Activated T-cell treated with anti-CD3 and anti-CD28 coated beads, Interleukin-2, amount 50 U/mL, for 24 hours (primary cell): Measurements from ENCODE around the gene PLA2G6.
"Not testable (repeated sequence)": the region's sequence is repeated elsewhere in the genome, so short reads cannot be mapped to it uniquely, and the experiment has no call there.

Experiments used
- DNase-seq: peaks from one replicate; pipeline ENCODE4 v3.0.0-alpha.2; 2020
- H3K27ac Mint-ChIP-seq: 2 replicates; pipeline ENCODE4 v1.8.0; 2020; ENCODE audit warnings: mild to moderate bottlenecking, mixed read lengths
- H3K27me3 Mint-ChIP-seq: 2 replicates; pipeline ENCODE4 v1.8.0; 2020; ENCODE audit warnings: mixed read lengths
- H3K36me3 Mint-ChIP-seq: 2 replicates; pipeline ENCODE4 v1.8.0; 2020; ENCODE audit warnings: low read depth, mixed read lengths
- H3K4me1 Mint-ChIP-seq: 2 replicates; pipeline ENCODE4 v1.8.0; 2020; ENCODE audit warnings: low read depth, mixed read lengths
- H3K4me3 Mint-ChIP-seq: 2 replicates; pipeline ENCODE4 v1.8.0; 2020; ENCODE audit warnings: mild to moderate bottlenecking, moderate library complexity, mixed read lengths
- H3K9me3 Mint-ChIP-seq: 2 replicates; pipeline ENCODE4 v1.8.0; 2020; ENCODE audit warnings: mixed read lengths

PLA2G6 gene

DNA sequence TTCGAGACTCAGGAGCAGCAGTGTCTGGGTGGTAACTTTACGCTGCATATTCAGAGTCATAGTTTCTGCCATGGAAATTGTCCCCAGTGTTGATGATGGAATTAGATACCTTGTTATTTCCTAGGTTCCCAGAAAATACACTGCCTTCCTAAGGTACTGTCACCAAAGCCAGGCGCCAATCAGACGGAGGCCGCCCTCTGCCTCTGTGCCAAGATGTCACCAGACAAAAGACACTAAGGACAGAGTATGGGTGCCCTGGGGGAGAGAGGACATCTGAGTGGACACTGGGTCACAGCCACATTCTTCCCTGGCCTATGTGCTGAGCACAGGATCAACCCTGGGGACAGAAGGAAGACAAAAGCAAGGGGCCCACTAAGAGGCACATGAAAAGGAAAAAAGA lies 11.2 kb downstream of the PLA2G6 start:
- Mint-ChIP-seq H3K27ac (no peak overlapping the region), H3K4me1 (peaks cover 27% of the 10 kb centered on the region), H3K4me3 (no peak overlapping the region), H3K9me3 (no peaks in the 10 kb centered on the region), H3K36me3 (peaks cover 27% of the 10 kb centered on the region), H3K27me3 (no peaks in the 10 kb centered on the region)
- DNase-seq: no peak

DNA sequence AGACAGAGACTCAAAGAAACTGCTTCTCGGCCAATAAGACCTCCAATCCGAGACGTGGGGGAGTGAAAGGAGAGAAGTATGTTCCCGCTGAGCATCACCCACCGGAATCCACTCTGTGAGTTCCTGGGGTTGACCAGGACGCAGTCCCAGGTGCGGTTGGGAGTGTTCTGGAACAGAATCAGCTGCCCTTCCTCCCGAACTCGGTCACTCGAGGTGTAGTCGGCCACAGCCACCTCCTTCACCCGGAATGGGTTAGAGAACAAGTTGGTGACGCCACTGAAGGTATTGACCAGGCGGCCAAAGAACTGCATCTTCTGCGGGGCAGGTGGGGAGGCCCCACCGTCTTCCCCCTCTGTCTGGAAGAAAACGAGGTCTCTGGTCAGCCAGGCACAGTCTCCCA lies 12.5 kb downstream of the PLA2G6 start:
- Mint-ChIP-seq H3K27ac (no peak overlapping the region), H3K27me3 (no peaks in the 10 kb centered on the region), H3K9me3 (no peaks in the 10 kb centered on the region), H3K4me3 (no peak overlapping the region), H3K36me3 (peaks cover 35% of the 10 kb centered on the region), H3K4me1 (peaks cover 19% of the 10 kb centered on the region)
- DNase-seq: no peak

DNA sequence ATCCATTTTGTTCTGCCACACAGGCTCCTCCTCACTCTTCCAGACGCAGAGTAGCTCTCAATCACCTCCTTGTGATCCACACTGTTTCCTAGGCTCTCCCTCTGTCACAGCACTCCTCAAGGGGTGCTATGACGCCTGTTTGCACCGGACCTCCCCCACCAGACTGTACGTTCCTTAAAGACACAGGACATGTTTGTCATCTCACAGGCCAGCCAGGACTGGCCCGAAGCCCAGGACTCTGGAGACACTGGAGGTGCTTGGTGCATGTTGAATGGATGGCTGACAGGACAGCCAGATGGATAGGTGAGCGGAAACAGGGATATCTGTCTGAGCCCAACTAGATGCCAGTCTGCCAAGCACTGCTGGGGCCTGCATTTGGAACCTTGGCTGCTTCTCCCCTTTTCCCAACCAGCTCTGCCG lies 13.6 kb downstream of the PLA2G6 start:
- peaks cover 35% of the 10 kb centered on the region for H3K36me3 Mint-ChIP-seq
- H3K27ac Mint-ChIP-seq: no peak overlapping the region
- no peak overlapping the region for H3K4me3 Mint-ChIP-seq
- peaks cover 12% of the 10 kb centered on the region for H3K4me1 Mint-ChIP-seq
- H3K27me3 Mint-ChIP-seq: no peaks in the 10 kb centered on the region
- DNase-seq: no peak
- H3K9me3 Mint-ChIP-seq: no peaks in the 10 kb centered on the region

DNA sequence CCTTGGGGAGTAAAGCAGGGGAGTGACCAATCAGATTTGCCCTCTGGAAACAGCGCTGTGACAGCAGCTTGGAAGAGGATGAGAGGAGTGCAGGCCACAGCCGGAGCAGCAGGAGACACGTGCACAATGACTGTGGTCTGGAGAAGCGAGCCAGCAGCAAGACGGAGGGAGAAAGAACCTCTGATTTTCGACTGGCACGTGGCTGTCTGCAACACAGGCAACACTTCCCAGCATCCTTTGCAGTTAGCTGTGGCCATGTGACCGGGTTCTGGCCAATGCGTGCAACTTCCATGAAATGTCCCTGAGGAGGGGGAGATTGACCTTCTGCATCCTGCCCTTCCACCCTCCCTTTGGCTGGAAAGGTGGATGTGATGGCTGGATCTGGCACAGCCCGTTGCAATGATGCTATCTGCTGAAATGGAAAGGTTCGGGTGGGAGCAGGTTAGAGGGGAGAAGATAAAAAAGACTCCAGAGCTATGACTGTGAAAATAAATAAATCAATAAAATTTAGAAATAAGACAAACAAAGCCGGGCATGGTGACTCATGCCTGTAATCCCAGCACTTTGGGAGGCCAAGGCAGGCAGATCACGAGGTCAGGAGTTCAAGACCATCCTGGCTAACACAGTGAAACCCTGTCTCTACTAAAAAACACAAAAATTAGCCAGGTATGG lies 15.6 kb downstream of the PLA2G6 start:
- Mint-ChIP-seq H3K4me1 (peaks cover 11% of the 10 kb centered on the region), H3K9me3 (no peaks in the 10 kb centered on the region), H3K27ac (no peak overlapping the region), H3K4me3 (no peak overlapping the region), H3K36me3 (peaks cover 39% of the 10 kb centered on the region), H3K27me3 (no peaks in the 10 kb centered on the region)
- DNase-seq: no peak

DNA sequence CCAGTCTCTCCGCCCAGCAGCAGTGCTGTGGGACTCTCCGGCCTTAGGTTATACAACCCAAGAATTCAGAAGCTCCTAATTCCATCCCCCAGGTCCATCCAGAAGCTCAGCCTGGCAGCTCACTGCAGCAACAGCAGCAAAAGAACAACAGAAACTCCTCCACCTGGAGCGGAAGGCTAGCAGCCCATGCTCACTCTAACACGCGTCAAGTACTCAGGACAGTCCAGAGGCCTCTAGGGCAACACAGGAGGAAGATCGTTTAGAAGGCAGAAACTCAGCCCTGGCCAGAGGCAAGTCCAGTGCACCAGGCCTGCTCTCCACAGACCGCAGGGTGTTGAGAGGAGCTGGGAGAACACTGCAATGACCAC lies 17.1 kb downstream of the PLA2G6 start:
- DNase-seq: no peak
- Mint-ChIP-seq H3K27me3 (no peaks in the 10 kb centered on the region), H3K27ac (no peak overlapping the region), H3K4me1 (peaks cover 11% of the 10 kb centered on the region), H3K4me3 (no peak overlapping the region), H3K36me3 (peaks cover 39% of the 10 kb centered on the region), H3K9me3 (no peaks in the 10 kb centered on the region)

DNA sequence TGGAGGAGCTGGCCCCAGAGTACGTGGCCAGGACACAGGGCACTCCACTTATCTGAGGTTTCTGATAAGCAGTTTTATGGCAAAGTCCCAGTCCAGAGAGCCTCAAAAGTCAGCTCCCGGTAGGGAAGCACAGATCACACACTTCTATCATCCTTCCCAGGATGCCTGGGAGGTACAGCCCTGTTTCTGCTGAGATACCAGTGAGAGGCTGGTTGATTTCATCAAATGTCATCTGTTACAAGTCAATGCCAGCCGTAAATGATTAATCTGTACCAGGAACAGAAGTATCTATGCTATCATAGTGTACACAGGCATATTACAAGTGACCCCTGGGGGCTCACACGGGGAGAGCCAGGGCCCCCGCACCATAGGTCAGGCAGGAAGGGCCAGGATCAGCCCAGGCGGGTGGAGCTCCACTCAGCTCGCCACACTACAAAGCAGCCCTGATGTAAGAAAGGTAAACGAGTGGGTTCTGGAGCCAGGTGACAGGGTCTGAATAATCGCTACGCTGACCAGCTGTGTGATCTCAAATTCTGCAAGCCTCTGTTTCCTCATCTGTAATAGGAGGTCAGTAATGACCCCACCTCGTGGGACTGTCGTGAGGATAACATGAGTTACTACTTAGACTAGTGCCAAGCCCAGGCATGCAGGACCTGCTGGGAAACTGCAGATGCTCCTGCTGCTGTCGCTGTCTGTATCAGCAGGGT lies 17.6 kb downstream of the PLA2G6 start:
- peaks cover 11% of the 10 kb centered on the region for H3K4me1 Mint-ChIP-seq
- no peak overlapping the region for H3K4me3 Mint-ChIP-seq
- H3K9me3 Mint-ChIP-seq: no peaks in the 10 kb centered on the region
- H3K36me3 Mint-ChIP-seq: peaks cover 38% of the 10 kb centered on the region
- H3K27ac Mint-ChIP-seq: no peak overlapping the region
- no peak for DNase-seq
- H3K27me3 Mint-ChIP-seq: no peaks in the 10 kb centered on the region

DNA sequence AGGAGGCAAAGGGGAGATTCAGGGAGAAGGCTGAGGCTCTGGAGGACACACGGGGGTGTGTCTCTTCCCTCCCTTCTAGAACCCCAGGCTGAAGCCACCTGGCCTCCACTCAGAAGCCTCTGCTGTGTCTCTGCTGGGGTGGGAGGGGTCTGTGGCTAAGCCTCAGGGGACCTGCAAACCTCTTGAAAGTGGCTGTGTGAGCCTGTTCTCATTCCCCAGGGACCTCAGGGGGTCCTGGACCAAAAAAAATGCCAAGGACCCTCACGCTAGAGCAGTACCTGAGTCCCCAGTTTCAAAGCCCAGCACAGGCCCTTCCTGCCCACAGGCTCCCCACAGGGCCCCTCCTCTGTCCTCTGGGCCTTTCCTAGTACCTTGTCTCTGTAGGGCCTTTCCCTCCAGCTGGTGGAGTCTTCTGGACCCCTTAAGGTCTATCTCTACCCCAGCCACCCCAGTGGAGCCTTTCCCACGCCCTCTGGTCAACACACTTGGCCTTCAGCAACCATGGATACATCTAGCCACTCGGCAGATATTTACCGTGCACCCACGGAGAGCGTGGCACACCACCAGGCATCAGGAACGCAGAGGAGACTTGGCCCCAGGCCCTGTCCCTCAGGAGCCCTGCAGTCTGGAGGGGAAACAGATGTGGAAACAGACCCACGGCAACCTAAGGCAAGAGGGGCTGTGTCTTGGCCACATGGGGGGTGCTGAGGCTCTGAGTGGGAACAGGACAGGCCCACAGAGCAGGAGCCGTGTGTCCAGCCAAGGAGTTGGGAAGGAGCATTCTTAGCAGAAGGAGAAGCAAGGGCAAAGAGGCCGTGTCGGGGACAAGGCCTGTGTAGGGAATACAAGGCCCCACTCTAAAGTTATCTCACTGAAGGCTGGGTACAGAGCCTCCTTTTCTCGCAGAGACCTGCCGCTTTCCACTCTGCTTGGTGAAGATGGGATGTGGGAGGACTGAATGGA lies 18.5 kb downstream of the PLA2G6 start:
- no peak for DNase-seq
- no peaks in the 10 kb centered on the region for H3K9me3 Mint-ChIP-seq
- H3K36me3 Mint-ChIP-seq: peaks cover 33% of the 10 kb centered on the region
- no peaks in the 10 kb centered on the region for H3K27me3 Mint-ChIP-seq
- no peak overlapping the region for H3K4me3 Mint-ChIP-seq
- H3K27ac Mint-ChIP-seq: no peak overlapping the region
- H3K4me1 Mint-ChIP-seq: peaks cover 11% of the 10 kb centered on the region

DNA sequence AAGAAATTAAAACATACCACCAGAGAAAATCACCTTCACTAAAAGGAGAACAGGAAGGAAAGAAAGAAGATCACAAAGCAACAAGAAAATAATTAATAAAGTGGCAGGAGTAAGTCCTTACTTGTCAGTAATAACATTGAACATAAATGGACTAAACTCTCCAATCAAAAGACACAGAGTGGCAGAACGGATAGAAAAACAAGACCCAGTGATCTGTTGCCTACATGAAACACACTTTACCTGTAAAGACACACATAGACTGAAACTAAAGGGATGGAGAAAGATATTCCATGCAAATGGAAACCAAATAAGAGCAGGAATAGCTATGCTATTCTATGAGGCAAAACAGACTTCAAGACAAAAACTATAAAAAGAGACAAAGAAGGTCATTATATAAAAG lies 25.9 kb downstream of the PLA2G6 start:
- no peaks in the 10 kb centered on the region for H3K4me1 Mint-ChIP-seq
- DNase-seq: no peak
- no peak overlapping the region for H3K27ac Mint-ChIP-seq
- H3K4me3 Mint-ChIP-seq: no peak overlapping the region
- no peaks in the 10 kb centered on the region for H3K27me3 Mint-ChIP-seq
- no peaks in the 10 kb centered on the region for H3K36me3 Mint-ChIP-seq
- no peaks in the 10 kb centered on the region for H3K9me3 Mint-ChIP-seq

DNA sequence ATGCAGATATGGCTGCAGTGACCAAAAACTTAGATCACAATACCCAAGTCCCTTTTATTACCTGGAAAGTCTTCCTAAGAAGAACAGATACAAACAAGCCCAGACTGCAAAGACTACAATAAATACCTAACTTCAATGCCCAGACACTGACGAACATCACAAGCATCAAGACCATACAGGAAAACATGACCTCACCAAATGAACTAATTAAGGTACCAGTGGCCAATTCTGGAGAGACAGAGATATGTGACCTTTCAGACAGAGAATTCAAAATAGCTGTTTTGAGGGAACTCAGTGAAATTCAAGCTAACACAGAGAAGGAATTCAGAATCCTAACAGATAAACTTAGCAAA lies 27.1 kb downstream of the PLA2G6 start:
- not testable (repeated sequence) for H3K27me3 Mint-ChIP-seq, DNase-seq, H3K9me3 Mint-ChIP-seq, H3K4me3 Mint-ChIP-seq, H3K4me1 Mint-ChIP-seq, H3K36me3 Mint-ChIP-seq, H3K27ac Mint-ChIP-seq

DNA sequence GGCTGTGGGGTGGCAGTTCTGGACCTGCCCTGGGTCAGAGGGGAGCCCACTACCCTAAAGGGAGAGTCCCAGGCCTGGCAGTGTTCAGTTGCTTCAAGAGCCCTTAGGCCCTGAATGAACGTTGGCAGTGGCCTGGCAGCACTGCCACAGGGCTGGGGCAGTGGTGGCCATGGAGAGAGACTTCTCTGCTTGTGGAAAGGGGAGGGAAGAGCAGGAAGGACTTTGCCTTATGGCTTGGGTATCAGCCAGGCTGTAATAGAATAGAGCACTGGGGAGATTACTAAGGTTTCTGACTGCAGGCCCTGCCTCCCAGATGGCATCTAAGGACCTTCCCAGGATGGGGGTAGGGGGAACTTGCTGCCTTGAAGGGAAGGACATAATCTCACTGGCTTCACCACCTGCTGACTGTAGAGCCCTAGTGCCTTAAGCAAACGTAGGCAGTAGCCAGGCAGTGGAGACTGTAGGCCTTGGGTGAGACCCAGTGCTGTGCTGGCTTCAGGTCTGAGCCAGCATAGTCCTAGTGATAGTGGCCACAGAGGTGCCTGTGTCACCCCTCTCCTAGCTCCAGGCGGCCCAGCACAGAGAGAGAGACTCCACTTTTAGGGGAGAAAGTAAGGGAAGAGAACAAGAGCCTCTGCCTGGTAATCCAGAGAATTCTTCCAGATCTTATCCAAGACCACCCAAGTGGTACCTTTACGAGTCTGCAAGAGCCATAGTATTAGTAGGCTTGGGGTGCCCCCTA lies 27.6 kb downstream of the PLA2G6 start:
- no peaks in the 10 kb centered on the region for H3K27me3 Mint-ChIP-seq
- H3K4me1 Mint-ChIP-seq: no peaks in the 10 kb centered on the region
- no peak overlapping the region for H3K4me3 Mint-ChIP-seq
- H3K27ac Mint-ChIP-seq: no peak overlapping the region
- H3K9me3 Mint-ChIP-seq: no peaks in the 10 kb centered on the region
- DNase-seq: no peak
- no peaks in the 10 kb centered on the region for H3K36me3 Mint-ChIP-seq

DNA sequence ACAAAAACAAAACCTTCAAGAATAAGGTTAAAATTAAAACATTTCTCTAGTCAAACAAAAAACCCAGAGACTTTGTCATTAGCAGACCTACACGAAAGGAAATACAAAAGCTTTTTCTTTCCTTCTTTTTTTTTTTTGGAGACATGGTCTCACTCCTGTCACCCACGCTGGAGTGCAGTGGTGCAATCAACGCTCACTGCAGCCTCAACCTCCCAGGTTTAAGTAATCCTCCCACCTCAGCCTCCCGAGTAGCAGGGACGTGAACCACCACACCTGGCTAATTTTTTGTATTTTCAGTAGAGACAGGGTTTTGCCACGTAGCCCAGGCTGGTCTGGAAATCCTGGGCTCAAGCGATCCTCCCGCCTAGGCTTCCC lies 30.5 kb downstream of the PLA2G6 start:
- H3K27ac Mint-ChIP-seq: no peak overlapping the region
- no peaks in the 10 kb centered on the region for H3K9me3 Mint-ChIP-seq
- no peaks in the 10 kb centered on the region for H3K27me3 Mint-ChIP-seq
- no peaks in the 10 kb centered on the region for H3K36me3 Mint-ChIP-seq
- no peak overlapping the region for H3K4me3 Mint-ChIP-seq
- peaks cover 14% of the 10 kb centered on the region for H3K4me1 Mint-ChIP-seq
- DNase-seq: no peak

DNA sequence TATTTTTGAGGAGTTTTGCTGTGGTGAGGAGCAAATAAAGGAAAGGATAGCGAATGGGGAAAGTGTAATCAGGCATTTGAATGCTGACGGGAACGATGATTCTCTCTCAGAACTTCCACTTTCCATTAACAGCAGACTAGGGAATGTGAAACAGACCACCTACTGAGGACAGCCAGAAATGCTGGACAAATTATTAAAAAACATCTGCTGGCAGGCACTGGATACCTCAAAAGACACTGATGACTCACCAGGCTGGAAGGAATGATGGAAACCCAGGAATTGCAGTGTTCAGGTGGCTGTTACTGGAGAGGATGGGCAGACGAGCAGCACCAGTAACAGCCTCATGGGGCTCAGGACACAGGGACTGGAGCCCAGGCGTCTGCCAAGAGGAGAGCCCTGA lies 33.4 kb downstream of the PLA2G6 start:
- no peaks in the 10 kb centered on the region for H3K9me3 Mint-ChIP-seq
- DNase-seq: no peak
- H3K36me3 Mint-ChIP-seq: peaks cover 12% of the 10 kb centered on the region
- H3K4me1 Mint-ChIP-seq: peaks cover 17% of the 10 kb centered on the region
- H3K27ac Mint-ChIP-seq: no peak overlapping the region
- H3K27me3 Mint-ChIP-seq: no peaks in the 10 kb centered on the region
- H3K4me3 Mint-ChIP-seq: no peak overlapping the region

DNA sequence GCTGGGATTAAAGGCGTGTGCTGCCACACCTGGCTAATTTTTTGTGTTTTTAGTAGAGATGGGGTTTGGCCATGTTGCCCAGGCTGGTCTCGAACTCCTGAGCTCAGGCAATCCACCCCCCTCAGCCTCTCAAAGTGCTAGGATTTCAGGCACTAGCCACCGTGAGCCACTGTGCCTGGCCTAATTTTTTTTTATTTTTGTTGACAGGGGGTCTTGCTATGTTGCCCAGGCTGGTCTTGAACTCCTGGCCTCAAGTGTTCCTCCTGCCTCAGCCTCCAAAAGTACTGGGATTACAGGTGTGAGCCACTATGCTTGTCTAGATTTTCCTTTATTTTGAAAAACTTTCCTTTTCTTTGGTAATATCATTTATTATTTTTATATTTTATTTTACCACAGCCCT lies 35.5 kb downstream of the PLA2G6 start:
- H3K27ac Mint-ChIP-seq, H3K27me3 Mint-ChIP-seq, H3K9me3 Mint-ChIP-seq, H3K4me3 Mint-ChIP-seq, DNase-seq: not testable (repeated sequence)
- Mint-ChIP-seq H3K36me3 (peaks cover 22% of the 10 kb centered on the region), H3K4me1 (peaks cover 19% of the 10 kb centered on the region)

DNA sequence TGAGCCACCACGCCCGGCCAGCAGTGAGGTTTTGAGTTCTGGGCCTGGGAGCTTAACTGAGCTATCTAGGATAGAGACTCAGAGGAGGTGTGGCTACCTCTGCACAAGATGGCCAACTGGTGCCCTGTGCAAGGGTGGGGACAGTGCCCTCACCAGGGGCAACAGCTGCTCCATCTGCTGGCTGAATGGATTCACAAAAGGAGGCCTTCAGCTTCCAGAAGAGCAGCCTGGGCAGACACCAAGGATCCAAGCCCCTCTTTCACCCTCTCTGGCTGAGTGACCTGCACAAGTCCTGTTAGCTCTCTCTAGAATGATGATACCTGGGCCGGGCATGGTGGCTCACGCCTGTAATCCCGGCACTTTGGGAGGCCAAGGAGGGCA lies 37.6 kb downstream of the PLA2G6 start:
- Mint-ChIP-seq H3K27me3 (no peaks in the 10 kb centered on the region), H3K4me3 (no peak overlapping the region), H3K9me3 (no peaks in the 10 kb centered on the region), H3K27ac (no peak overlapping the region), H3K4me1 (peaks cover 19% of the 10 kb centered on the region), H3K36me3 (peaks cover 33% of the 10 kb centered on the region)
- no peak for DNase-seq
